ENCODE data around the gene NCF1.
"Not testable (repeated sequence)": the region's sequence is repeated elsewhere in the genome, so short reads cannot be mapped to it uniquely, and the experiment has no call there.

NCF1 gene

GRCh38 chr7:74788369-74789150 is 14.7 kb downstream of the NCF1 start:
- peak; percentile 93 for DNase-seq

GRCh38 chr7:74789200-74789736 is 15.5 kb downstream of the NCF1 start:
- DNase-seq, result not testable (repeated sequence)

- not testable (repeated sequence) for DNase-seq
These were observed 24.2 kb downstream of the NCF1 start for GRCh38 chr7:74797848-74798622.

- not testable (repeated sequence) for DNase-seq
These were observed 24.8 kb downstream of the NCF1 start for GRCh38 chr7:74798644-74799043.

- not testable (repeated sequence) for DNase-seq
These were observed 42.1 kb downstream of the NCF1 start for GRCh38 chr7:74815882-74816281.

- not testable (repeated sequence) for DNase-seq
These were observed 46.5 kb downstream of the NCF1 start for GRCh38 chr7:74820146-74820805.

- not testable (repeated sequence) for DNase-seq
These were observed 47.4 kb downstream of the NCF1 start for GRCh38 chr7:74821259-74821658.

GRCh38 chr7:74829959-74830358 is 56.1 kb downstream of the NCF1 start:
- not testable (repeated sequence) for DNase-seq

GRCh38 chr7:74830411-74830810 is 56.6 kb downstream of the NCF1 start:
- DNase-seq, result not testable (repeated sequence)
